ENCODE data around the gene GRM8. TPM values are rescaled to one million over a fixed set of nuclear protein-coding genes. Genes with fewer than 3 reads are reported as not detected.

GRM8 gene
- total RNA-seq, 1 experiment from 2014 or later = 0.80 TPM

- H3K4me1 ChIP-seq (ENCODE audit: insufficient read depth, low read length, poor library complexity, severe bottlenecking) = peaks cover 4% of the 10 kb centered on the region
- H3K36me3 ChIP-seq (ENCODE audit: insufficient read depth, low read length, poor library complexity, severe bottlenecking) = no peaks in the 10 kb centered on the region
- BruUV-seq (replicated peaks) = no TSS peak
- CTCF ChIA-PET = no interaction called here
- H3K9me3 ChIP-seq (ENCODE audit: low read depth, low read length, poor library complexity, severe bottlenecking) = no peaks in the 10 kb centered on the region
- H3K4me3 ChIP-seq (ENCODE audit: low read depth, low read length, poor library complexity, severe bottlenecking) = no peak overlapping the region
- intact Hi-C loops (cut with micrococcal nuclease; ENCODE audit: unreplicated experiment) = no loop called here
- DNase-seq (ENCODE audit: low spot score) = no peak
- POLR2A ChIA-PET (ENCODE audit: low non-redundant PET) = no interaction called here
- H3K27ac ChIP-seq (ENCODE audit: low read depth, low read length, poor library complexity, severe bottlenecking) = no peak overlapping the region
- TF ChIP-seq EZH2 (IDR thresholded peaks at IDR 0.05; ENCODE audit: borderline replicate concordance, low read depth, low read length, poor library complexity, severe bottlenecking) (no peak), CTCF (conservative IDR thresholded peaks at IDR 0.05; ENCODE audit: low read depth, low read length) (no peak)
- no peaks in the 10 kb centered on the region for H3K27me3 ChIP-seq (replicated peaks; ENCODE audit: insufficient read depth, low read depth, low read length, poor library complexity)
Observed at GRCh38 chr7:126657137-126657536, 595.6 kb downstream of the GRM8 start.

GRCh38 chr7:126656165-126656564 lies 596.6 kb downstream of the GRM8 start:
- TF ChIP-seq EZH2 (IDR thresholded peaks at IDR 0.05; ENCODE audit: borderline replicate concordance, low read depth, low read length, poor library complexity, severe bottlenecking) (no peak), CTCF (conservative IDR thresholded peaks at IDR 0.05; ENCODE audit: low read depth, low read length) (no peak)
- POLR2A ChIA-PET (ENCODE audit: low non-redundant PET) = no interaction called here
- intact Hi-C loops (cut with micrococcal nuclease; ENCODE audit: unreplicated experiment) = no loop called here

GRCh38 chr7:126637538-126637937 lies 615.2 kb downstream of the GRM8 start:
- H3K4me3 ChIP-seq (ENCODE audit: low read depth, low read length, poor library complexity, severe bottlenecking) = no peak overlapping the region
- ChIA-PET POLR2A (ENCODE audit: low non-redundant PET) (no interaction called here), CTCF (no interaction called here)
- no peak overlapping the region for H3K27ac ChIP-seq (ENCODE audit: low read depth, low read length, poor library complexity, severe bottlenecking)
- intact Hi-C loops (cut with micrococcal nuclease; ENCODE audit: unreplicated experiment) = no loop called here
- TF ChIP-seq CTCF (conservative IDR thresholded peaks at IDR 0.05; ENCODE audit: low read depth, low read length) (no peak), EZH2 (IDR thresholded peaks at IDR 0.05; ENCODE audit: borderline replicate concordance, low read depth, low read length, poor library complexity, severe bottlenecking) (no peak)
- no peaks in the 10 kb centered on the region for H3K36me3 ChIP-seq (ENCODE audit: insufficient read depth, low read length, poor library complexity, severe bottlenecking)
- no peaks in the 10 kb centered on the region for H3K4me1 ChIP-seq (ENCODE audit: insufficient read depth, low read length, poor library complexity, severe bottlenecking)
- DNase-seq (ENCODE audit: low spot score) = no peak
- no peaks in the 10 kb centered on the region for H3K9me3 ChIP-seq (ENCODE audit: low read depth, low read length, poor library complexity, severe bottlenecking)
- no peaks in the 10 kb centered on the region for H3K27me3 ChIP-seq (replicated peaks; ENCODE audit: insufficient read depth, low read depth, low read length, poor library complexity)
- no TSS peak for BruUV-seq (replicated peaks)

More at GRCh38 chr7:126656165-126656564, 596.6 kb downstream of the GRM8 start:
- Histone ChIP-seq H3K9me3 (ENCODE audit: low read depth, low read length, poor library complexity, severe bottlenecking) (no peaks in the 10 kb centered on the region), H3K4me3 (ENCODE audit: low read depth, low read length, poor library complexity, severe bottlenecking) (no peak overlapping the region), H3K36me3 (ENCODE audit: insufficient read depth, low read length, poor library complexity, severe bottlenecking) (no peaks in the 10 kb centered on the region), H3K27ac (ENCODE audit: low read depth, low read length, poor library complexity, severe bottlenecking) (no peak overlapping the region), H3K4me1 (ENCODE audit: insufficient read depth, low read length, poor library complexity, severe bottlenecking) (peaks cover 3% of the 10 kb centered on the region), H3K27me3 (replicated peaks; ENCODE audit: insufficient read depth, low read depth, low read length, poor library complexity) (no peaks in the 10 kb centered on the region)
- BruUV-seq (replicated peaks) = no TSS peak
- CTCF ChIA-PET = no interaction called here
- no peak for DNase-seq (ENCODE audit: low spot score)
